ENCODE data around the gene PPP1R37.
A peak's percentile ranks its signal among the peaks of the same experiment; 100 is the strongest.

GRCh38 chr19:45147835-45148676 lies 55.1 kb downstream of the PPP1R37 start:
- TF ChIP-seq EP300 (IDR thresholded peaks at IDR 0.05; ENCODE audit: borderline replicate concordance in 1 of 2, low read depth in 2 of 2, low read length in 2 of 2): no peak
- TF ChIP-seq CTCF (IDR thresholded peaks at IDR 0.05; ENCODE audit: control extremely low read depth in 1 of 3, insufficient read depth in 1 of 3, low read depth in 1 of 3, low read length in 3 of 3): peak; percentile 41 to 67 (median 66)
- TF ChIP-seq CHD1 (IDR thresholded peaks at IDR 0.05; ENCODE audit: low read depth, low read length): no peak
- no peak for TF ChIP-seq POLR2A (IDR thresholded peaks at IDR 0.05; ENCODE audit: control extremely low read depth in 1 of 2, low read depth in 2 of 2, low read length in 2 of 2)
- TF ChIP-seq SIN3A (conservative IDR thresholded peaks at IDR 0.05 in 1 of 2, IDR thresholded peaks at IDR 0.05 in 1 of 2; ENCODE audit: low read depth in 1 of 2, low read length in 2 of 2): no peak
- no peak for TF ChIP-seq RNF2 (IDR thresholded peaks at IDR 0.05; ENCODE audit: borderline replicate concordance, low read depth, low read length, missing control alignments, poor library complexity, severe bottlenecking)
- no peak for TF ChIP-seq JUN (IDR thresholded peaks at IDR 0.05; ENCODE audit: low read depth, low read length)
- no peak for TF ChIP-seq CBX8 (IDR thresholded peaks at IDR 0.05; ENCODE audit: borderline replicate concordance, low read depth, low read length)
- TF ChIP-seq ATF3 (IDR thresholded peaks at IDR 0.05; ENCODE audit: insufficient read depth, low read depth, low read length): no peak
- TF ChIP-seq ATF2 (IDR thresholded peaks at IDR 0.05; ENCODE audit: low read length): no peak
- no peak for TF ChIP-seq MAX (IDR thresholded peaks at IDR 0.05)
- TF ChIP-seq POLR2AphosphoS5 (IDR thresholded peaks at IDR 0.05; ENCODE audit: low read depth, low read length): no peak
- 0 out of 2 replicates have a peak, but pooled peaks have one; percentile 16 for TF ChIP-seq TAF1 (IDR thresholded peaks at IDR 0.05; ENCODE audit: low read depth, low read length)
